H1 (cell line): ENCODE data around the gene LCN10. TPM values are rescaled to one million over a fixed set of nuclear protein-coding genes. Genes with fewer than 3 reads are reported as not detected.

Experiments used
- CTCF ChIA-PET: fragments of 300-600 bp; sonication (Branson Sonifier 250); formaldehyde crosslinking; loops from one replicate; lab custom pipeline; 2021; ENCODE audit not compliant: partially characterized antibody; lab: Charles Lee
- POLR2A ChIA-PET: fragments of 300-600 bp; sonication (Branson Sonifier 250); formaldehyde crosslinking; loops from one replicate; lab custom pipeline; 2021; ENCODE audit warnings: inconsistent platforms; ENCODE audit not compliant: partially characterized antibody; lab: Charles Lee
- DNase-seq, 2 experiments: peaks; one replicate each; pipeline versions ENCODE4 v3.0.0 to v3.0.0-alpha.2; 2010 to 2022; ENCODE audit warnings: low spot score in 2 of 2, low read depth in 1 of 2, mixed read lengths in 1 of 2
- FAIRE-seq: peaks from 2 replicates; lab custom pipeline; 2011; peaks lifted over from hg19 to GRCh38; lab: Jason Lieb, UNC
- H2AFZ ChIP-seq: 2 replicates; pipeline ENCODE4 v1.8.1; 2012; ENCODE audit warnings: low read length, inconsistent platforms
- H2AK5ac ChIP-seq: 2 replicates; pipeline ENCODE4 v1.6.1; 2013; ENCODE audit warnings: low read depth, low read length
- H2BK120ac ChIP-seq: replicated peaks from 2 replicates; pipeline ENCODE3; 2013; ENCODE audit warnings: low read depth, low read length, inconsistent platforms
- H2BK12ac ChIP-seq: 2 replicates; pipeline ENCODE4 v1.6.1; 2013; ENCODE audit warnings: low read depth, low read length
- H2BK15ac ChIP-seq: 2 replicates; pipeline ENCODE4 v1.6.1; 2013; ENCODE audit warnings: low read length
- H2BK20ac ChIP-seq: 2 replicates; pipeline ENCODE4 v1.6.1; 2013; ENCODE audit warnings: low read length
- H2BK5ac ChIP-seq: 2 replicates; pipeline ENCODE4 v1.6.1; 2013; ENCODE audit warnings: low read depth, low read length
- H3K14ac ChIP-seq: 2 replicates; pipeline ENCODE4 v1.6.1; 2013; ENCODE audit warnings: inconsistent platforms; ENCODE audit not compliant: insufficient read length
- H3K18ac ChIP-seq: 2 replicates; pipeline ENCODE4 v1.6.1; 2013; ENCODE audit warnings: low read length; ENCODE audit errors: extremely low read depth
- H3K23ac ChIP-seq: 2 replicates; pipeline ENCODE4 v1.6.1; 2013; ENCODE audit warnings: inconsistent platforms; ENCODE audit not compliant: insufficient read length
- H3K23me2 ChIP-seq: 2 replicates; pipeline ENCODE4 v1.6.1; 2013; ENCODE audit warnings: low read depth, low read length
- H3K27ac ChIP-seq: 2 replicates; pipeline ENCODE4 v1.6.1; 2011; ENCODE audit warnings: low read depth, low read length, inconsistent platforms
- H3K27me3 ChIP-seq, 4 experiments: replicated peaks in 1 of 4; 1 replicate in 1 of 4; 2 replicates in 3 of 4; pipeline versions ENCODE4 v1.6.1 to v1.8.1; 2011 to 2013; ENCODE audit warnings: low read length in 3 of 4, mild to moderate bottlenecking in 3 of 4, inconsistent platforms in 2 of 4, mixed read lengths in 2 of 4, moderate library complexity in 1 of 4; ENCODE audit not compliant: control insufficient read depth in 3 of 4, insufficient read depth in 3 of 4; ENCODE audit errors: extremely low read depth in 1 of 4
- H3K36me3 ChIP-seq, 4 experiments: 2 replicates each; pipeline versions ENCODE4 v1.6.1 to v1.8.1; 2011 to 2013; ENCODE audit warnings: mild to moderate bottlenecking in 4 of 4, low read length in 3 of 4, moderate library complexity in 2 of 4, control low read depth in 1 of 4, inconsistent platforms in 1 of 4; ENCODE audit not compliant: insufficient read depth in 4 of 4, control insufficient read depth in 2 of 4
- H3K4ac ChIP-seq: replicated peaks from 2 replicates; pipeline ENCODE3; 2013; ENCODE audit warnings: low read length, low read depth, mixed read lengths, inconsistent platforms; ENCODE audit not compliant: insufficient read length
- H3K4me1 ChIP-seq, 4 experiments: replicated peaks in 1 of 4; 1 replicate in 1 of 4; 2 replicates in 3 of 4; pipeline versions ENCODE4 v1.6.1 to v1.8.1; 2011 to 2013; ENCODE audit warnings: low read length in 3 of 4, inconsistent platforms in 2 of 4, mixed read lengths in 1 of 4; ENCODE audit not compliant: insufficient read depth in 4 of 4, control insufficient read depth in 3 of 4
- H3K4me2 ChIP-seq, 2 experiments: 2 replicates each; pipeline versions ENCODE4 v1.6.1 to v1.8.1; 2011 to 2013; ENCODE audit warnings: low read depth in 2 of 2, low read length in 2 of 2, control low read depth in 1 of 2, inconsistent platforms in 1 of 2, mild to moderate bottlenecking in 1 of 2; ENCODE audit not compliant: insufficient read depth in 1 of 2
- H3K4me3 ChIP-seq, 4 experiments: fragments of 200-600, 300-600 bp in 1 of 4; sonication (generic), shearing (Covaris generic), sonication (Bioruptor Twin) in 1 of 4; 2 replicates each; pipeline versions ENCODE4 v1.5.1 to v1.8.1; 2011 to 2016; ENCODE audit warnings: low read length in 4 of 4, low read depth in 3 of 4, control low read depth in 2 of 4, inconsistent platforms in 2 of 4, mild to moderate bottlenecking in 2 of 4, mixed read lengths in 1 of 4, moderate library complexity in 1 of 4; ENCODE audit not compliant: insufficient read depth in 2 of 4; ENCODE audit errors: extremely low read depth in 1 of 4
- H3K56ac ChIP-seq: replicated peaks from 2 replicates; pipeline ENCODE3; 2013; ENCODE audit warnings: low read depth, mild to moderate bottlenecking, mixed read lengths, low read length, inconsistent platforms; ENCODE audit not compliant: insufficient read length
- H3K79me1 ChIP-seq: 2 replicates; pipeline ENCODE4 v1.6.1; 2013; ENCODE audit warnings: low read depth, low read length, control low read depth
- H3K79me2 ChIP-seq, 2 experiments: 2 replicates each; pipeline versions ENCODE4 v1.6.1 to v1.8.1; 2012 to 2013; ENCODE audit warnings: low read length in 2 of 2, mild to moderate bottlenecking in 2 of 2, inconsistent platforms in 1 of 2; ENCODE audit not compliant: insufficient read depth in 2 of 2, control insufficient read depth in 1 of 2
- H3K9ac ChIP-seq, 4 experiments: replicated peaks in 1 of 4; 1 replicate in 1 of 4; 2 replicates in 3 of 4; pipeline versions ENCODE4 v1.6.1 to v1.8.1; 2011 to 2013; ENCODE audit warnings: low read depth in 3 of 4, low read length in 3 of 4, control low read depth in 2 of 4, mild to moderate bottlenecking in 2 of 4, moderate library complexity in 2 of 4, inconsistent platforms in 1 of 4; ENCODE audit errors: extremely low read depth in 1 of 4
- H3K9me3 ChIP-seq, 2 experiments: 2 replicates each; pipeline versions ENCODE4 v1.6.1 to v1.8.1; 2012 to 2013; ENCODE audit warnings: mild to moderate bottlenecking in 2 of 2, moderate library complexity in 2 of 2, control low read depth in 1 of 2, inconsistent platforms in 1 of 2, low read depth in 1 of 2, low read length in 1 of 2, mixed read lengths in 1 of 2; ENCODE audit not compliant: insufficient read depth in 2 of 2
- H4K20me1 ChIP-seq, 2 experiments: replicated peaks in 1 of 2; 2 replicates each; pipeline versions ENCODE3 to v1.8.1; 2011 to 2013; ENCODE audit warnings: inconsistent platforms in 2 of 2, low read length in 2 of 2, mild to moderate bottlenecking in 1 of 2; ENCODE audit not compliant: insufficient read depth in 2 of 2, control insufficient read depth in 1 of 2
- H4K5ac ChIP-seq: 2 replicates; pipeline ENCODE4 v1.6.1; 2013; ENCODE audit warnings: low read length, low read depth, mixed read lengths, inconsistent platforms; ENCODE audit not compliant: insufficient read length
- H4K8ac ChIP-seq: 2 replicates; pipeline ENCODE4 v1.8.0; 2013; ENCODE audit warnings: mild to moderate bottlenecking, moderate library complexity, low read length, inconsistent platforms; ENCODE audit not compliant: insufficient read depth; ENCODE audit errors: extremely low read depth
- H4K91ac ChIP-seq: replicated peaks from 2 replicates; pipeline ENCODE3; 2013; ENCODE audit warnings: low read length, mixed read lengths, inconsistent platforms; ENCODE audit not compliant: insufficient read length
- CBX5 ChIP-seq: fragments of 300-800, 300-1000 bp; sonication (generic); IDR thresholded peaks from 2 replicates; pipeline ENCODE4 v1.7.1; 2016; ENCODE audit warnings: antibody characterized with exemption, low read length, low read depth
- CTCF ChIP-seq, 3 experiments: IDR thresholded peaks; 1 replicate in 2 of 3; 2 replicates in 1 of 3; pipeline versions ENCODE4 v1.5.1 to v1.6.1; 2011; ENCODE audit warnings: low read length in 3 of 3, mild to moderate bottlenecking in 3 of 3, inconsistent platforms in 2 of 3, low read depth in 1 of 3, moderate library complexity in 1 of 3; ENCODE audit not compliant: insufficient read depth in 1 of 3; ENCODE audit errors: control extremely low read depth in 1 of 3
- JUN ChIP-seq: IDR thresholded peaks from 2 replicates; pipeline ENCODE4 v1.6.1; 2011; ENCODE audit warnings: low read depth, mild to moderate bottlenecking, improper control_type of control experiment, low read length
- RAD21 ChIP-seq, 2 experiments: IDR thresholded peaks in 1 of 2; conservative IDR thresholded peaks in 1 of 2; 2 replicates each; pipeline ENCODE4 v1.6.1; 2011; ENCODE audit warnings: low read depth in 2 of 2, low read length in 2 of 2, improper control_type of control experiment in 1 of 2, inconsistent platforms in 1 of 2, mild to moderate bottlenecking in 1 of 2, moderate library complexity in 1 of 2
- SAP30 ChIP-seq: fragments of 300-600 bp; sonication (generic); IDR thresholded peaks from 2 replicates; pipeline ENCODE4 v1.7.1; 2012; ENCODE audit warnings: low read length, moderate library complexity, mild to moderate bottlenecking, inconsistent platforms; ENCODE audit not compliant: insufficient read depth, insufficient replicate concordance
- YY1 ChIP-seq: IDR thresholded peaks from 2 replicates; pipeline ENCODE4 v1.6.1; 2011; ENCODE audit warnings: low read depth, mild to moderate bottlenecking, low read length
- WGBS, 2 experiments: shearing (Covaris generic) in 1 of 2; methylation state at CpG; one replicate each; pipeline versions ENCODE4 v1.1.6 to v1.1.7; 2013 to 2015; ENCODE audit warnings: low lambda C conversion rate in 2 of 2, mixed read lengths in 2 of 2, inconsistent platforms in 1 of 2, low coverage in 1 of 2, missing lambda C conversion rate in 1 of 2; ENCODE audit not compliant: insufficient replicate concordance in 2 of 2, insufficient coverage in 1 of 2, insufficient read length in 1 of 2; ENCODE audit errors: extremely low coverage in 1 of 2, missing lambda C conversion rate in 1 of 2; 5-methylcytosine and 5-hydroxymethylcytosine counted together
- polyA plus RNA-seq, 7 experiments: library from polyadenylated mRNA; depleted of rRNA in 3 of 7; stranded (reverse) in 5 of 7; unstranded in 2 of 7; fragments of >200 nt in 5 of 7; fragments of 200-250 nt in 2 of 7; gene quantifications; 1 replicate in 5 of 7; 2 replicates in 1 of 7; 4 replicates in 1 of 7; pipeline versions ENCODE4 v1.2.1 to v1.2.3, GENCODE V29; 2011 to 2013; ENCODE audit warnings: missing spikeins in 2 of 7, mixed read lengths in 2 of 7
- total RNA-seq: library from RNA; stranded (reverse); fragmentation: NEBNext Ultra II Directional; extraction: Animal tissue kit (Norgen Biotek cat#: 25700); gene quantifications from 2 replicates; pipeline ENCODE4 v1.2.1, GENCODE V29; 2021

LCN10 gene
- total and polyA plus RNA-seq, 2 of the 8 experiments (the other 6 are each of a cell fraction or from before 2014, with no cell fraction given) = 2.6 to 2.8 TPM

DNA sequence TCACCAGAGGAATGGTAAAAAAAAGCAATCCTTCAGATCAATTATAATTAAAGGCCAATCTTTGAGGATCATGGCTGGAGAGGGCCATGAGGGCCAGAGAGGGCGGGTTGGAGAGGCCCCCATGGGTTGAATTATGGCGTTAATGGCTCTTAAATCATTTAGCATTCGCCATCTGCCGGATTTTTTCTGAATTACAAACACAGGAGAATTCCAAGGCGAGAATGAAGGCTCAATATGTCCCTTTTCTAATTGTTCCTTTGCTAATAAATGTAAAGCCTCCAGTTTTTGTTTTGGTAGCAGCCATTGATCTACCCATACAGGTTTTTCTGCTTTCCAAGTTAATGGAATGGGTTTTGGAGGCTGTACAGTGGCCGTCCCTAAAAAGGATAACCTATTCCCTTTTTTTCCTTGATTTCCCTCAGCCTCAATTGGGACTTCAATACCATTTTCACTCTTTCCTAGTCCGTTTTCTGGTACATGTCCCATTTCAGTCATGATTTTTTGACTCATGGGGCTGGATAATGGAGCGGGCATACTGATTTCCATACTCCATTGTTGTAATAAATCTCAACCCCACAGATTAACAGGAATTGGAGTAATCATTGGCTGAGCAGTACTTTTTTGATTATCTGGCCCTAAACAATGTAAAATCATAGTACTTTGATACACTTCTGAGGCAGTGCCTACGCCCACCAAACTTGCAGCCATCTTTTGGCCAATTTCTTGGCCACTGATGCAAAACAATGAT, 41.7 kb upstream of the LCN10 start:
- no peaks in the 10 kb centered on the region for H3K23me2 ChIP-seq
- H4K91ac ChIP-seq = no peak overlapping the region
- H2BK15ac ChIP-seq = no peak overlapping the region
- H3K23ac ChIP-seq = no peak overlapping the region
- no peak overlapping the region for H2BK120ac ChIP-seq
- no peaks in the 10 kb centered on the region for H3K79me1 ChIP-seq
- FAIRE-seq (no peak), DNase-seq (no peak)
- H2BK5ac ChIP-seq = no peak overlapping the region
- no peaks in the 10 kb centered on the region for H3K36me3 ChIP-seq
- H3K56ac ChIP-seq = no peak overlapping the region
- no peak overlapping the region for H2AK5ac ChIP-seq
- CTCF ChIA-PET = interaction anchor here (0.7 to 1.4 kb wide), 8 partner anchors 10 to 41 kb away, joined by 3 to 6 read pairs (median 3); no protein-coding TSS in a partner anchor
- H3K27ac ChIP-seq = no peak overlapping the region
- H3K14ac ChIP-seq = no peak overlapping the region
- no peaks in the 10 kb centered on the region for H3K9me3 ChIP-seq
- H3K79me2 ChIP-seq = no peaks in the 10 kb centered on the region
- no peak overlapping the region for H2BK20ac ChIP-seq
- no peak overlapping the region for H2BK12ac ChIP-seq
- H3K4me2 ChIP-seq = no peak overlapping the region
- no peak overlapping the region for H2AFZ ChIP-seq
- H3K27me3 ChIP-seq = no peaks in the 10 kb centered on the region; a peak in 1 of 7 replicates
- no peak overlapping the region for H3K18ac ChIP-seq
- H4K5ac ChIP-seq = no peak overlapping the region
- no peak overlapping the region for H4K8ac ChIP-seq
- no peak overlapping the region for H3K4me3 ChIP-seq
- no peaks in the 10 kb centered on the region; a peak in 1 of 7 replicates for H3K4me1 ChIP-seq
- H4K20me1 ChIP-seq = no peaks in the 10 kb centered on the region
- no peak for TF ChIP-seq JUN
- peak in 1 of 3 experiments; percentile 16; a peak in 1 of 4 replicates for TF ChIP-seq CTCF (IDR thresholded peaks at IDR 0.05; ENCODE audit: control extremely low read depth in 1 of 3, insufficient read depth in 1 of 3, low read depth in 1 of 3, low read length in 3 of 3)
- TF ChIP-seq YY1 = peak; percentile 10; the same call in 1 of the 2 replicates
- peak in 1 of 2 experiments; percentile 19; a peak in 1 of 4 replicates for TF ChIP-seq RAD21 (IDR thresholded peaks at IDR 0.05 in 1 of 2, conservative IDR thresholded peaks at IDR 0.05 in 1 of 2; ENCODE audit: low read depth in 2 of 2, low read length in 2 of 2)
- no peak for TF ChIP-seq CBX5
- TF ChIP-seq SAP30 = no peak
- POLR2A ChIA-PET = interaction anchor here (1.5 kb wide), 1 partner anchor 10 kb away, joined by 5 read pairs; no protein-coding TSS in a partner anchor
- no peak overlapping the region for H3K9ac ChIP-seq
- WGBS, 2 experiments = 63% methylated on average over 9 of the region's 9 CpGs; no CpG with 5 or more reads in 1 of the 2 experiments
- H3K4ac ChIP-seq = no peak overlapping the region
